SJSA1 (cell line): ENCODE data around the gene COL6A1. TPM values are rescaled to one million over a fixed set of nuclear protein-coding genes. Genes with fewer than 3 reads are reported as not detected.

ENCODE experiments used
- DNase-seq, 2 experiments: peaks; one replicate each; pipeline ENCODE4 v3.0.0-alpha.2; 2015 to 2020; ENCODE audit warnings: low spot score in 2 of 2, low read depth in 1 of 2
- H3K27ac ChIP-seq: fragments of 250-450 bp; sonication (Bioruptor Pico); 2 replicates; pipeline ENCODE4 v1.5.1; 2020; ENCODE audit warnings: mild to moderate bottlenecking, moderate library complexity
- H3K27me3 ChIP-seq: fragments of 250-450 bp; sonication (Bioruptor Pico); replicated peaks from 2 replicates; pipeline ENCODE4 v1.5.1; 2020; ENCODE audit warnings: mild to moderate bottlenecking, moderate library complexity
- H3K36me3 ChIP-seq: fragments of 250-450 bp; sonication (Bioruptor Pico); 2 replicates; pipeline ENCODE4 v1.5.1; 2020; ENCODE audit warnings: mild to moderate bottlenecking
- H3K4me1 ChIP-seq: fragments of 250-450 bp; sonication (Bioruptor Pico); replicated peaks from 2 replicates; pipeline ENCODE4 v1.6.1; 2021; ENCODE audit warnings: mild to moderate bottlenecking
- H3K4me3 ChIP-seq: fragments of 250-450 bp; sonication (Bioruptor Pico); 2 replicates; pipeline ENCODE4 v1.5.1; 2020; ENCODE audit warnings: mild to moderate bottlenecking
- H3K9me3 ChIP-seq: fragments of 250-450 bp; sonication (Bioruptor Pico); replicated peaks from 2 replicates; pipeline ENCODE4 v1.5.1; 2020; ENCODE audit warnings: mild to moderate bottlenecking
- total RNA-seq: library from RNA; depleted of rRNA; stranded (reverse); fragments of >200 nt; shearing (Covaris generic); gene quantifications from 2 replicates; pipeline ENCODE4 v1.2.3, GENCODE V29; 2014; rRNA removed

Gene COL6A1
- 108 and 149 TPM in 2 replicates for total RNA-seq

- Histone ChIP-seq H3K4me1 (peaks cover 40% of the 10 kb centered on the region), H3K9me3 (no peaks in the 10 kb centered on the region), H3K27me3 (no peaks in the 10 kb centered on the region), H3K36me3 (peaks cover 37% of the 10 kb centered on the region), H3K27ac (peak within 1 kb of the TSS; percentile 66), H3K4me3 (peak within 1 kb of the TSS; percentile 60)
- DNase-seq: peak; percentile 89
Observed at GRCh38 chr21:45981151-45982091, at the start of gene COL6A1. COL6A1 (plus strand) TSS chr21:45981770; CDS start chr21:45981851, 81 bp downstream.

GRCh38 chr21:45932922-45933502 lies 48.6 kb upstream of the COL6A1 start:
- Histone ChIP-seq H3K27me3 (no peaks in the 10 kb centered on the region), H3K27ac (no peak overlapping the region), H3K4me3 (no peak overlapping the region), H3K4me1 (no peaks in the 10 kb centered on the region), H3K9me3 (no peaks in the 10 kb centered on the region), H3K36me3 (no peaks in the 10 kb centered on the region)
- no peak for DNase-seq

- no peak for DNase-seq
- Histone ChIP-seq H3K4me1 (no peaks in the 10 kb centered on the region), H3K27ac (no peak overlapping the region), H3K36me3 (no peaks in the 10 kb centered on the region), H3K9me3 (no peaks in the 10 kb centered on the region), H3K4me3 (no peak overlapping the region), H3K27me3 (no peaks in the 10 kb centered on the region)
Observed at GRCh38 chr21:45934085-45934484, 47.5 kb upstream of the COL6A1 start.

GRCh38 chr21:45934554-45934953 lies 47.0 kb upstream of the COL6A1 start:
- H3K9me3 ChIP-seq: no peaks in the 10 kb centered on the region
- no peak for DNase-seq
- no peaks in the 10 kb centered on the region for H3K4me1 ChIP-seq
- no peak overlapping the region for H3K27ac ChIP-seq
- H3K36me3 ChIP-seq: no peaks in the 10 kb centered on the region
- no peaks in the 10 kb centered on the region for H3K27me3 ChIP-seq
- no peak overlapping the region for H3K4me3 ChIP-seq

- DNase-seq: no peak
- no peaks in the 10 kb centered on the region for H3K4me1 ChIP-seq
Observed at GRCh38 chr21:45935628-45936027, 45.9 kb upstream of the COL6A1 start.

GRCh38 chr21:45937721-45938452 lies 43.7 kb upstream of the COL6A1 start:
- no peaks in the 10 kb centered on the region for H3K9me3 ChIP-seq
- no peak overlapping the region for H3K27ac ChIP-seq
- H3K4me1 ChIP-seq: no peaks in the 10 kb centered on the region
- H3K4me3 ChIP-seq: no peak overlapping the region
- DNase-seq: no peak
- no peaks in the 10 kb centered on the region for H3K27me3 ChIP-seq
- no peaks in the 10 kb centered on the region for H3K36me3 ChIP-seq

More at GRCh38 chr21:45935628-45936027, 45.9 kb upstream of the COL6A1 start:
- Histone ChIP-seq H3K27me3 (no peaks in the 10 kb centered on the region), H3K27ac (no peak overlapping the region), H3K36me3 (no peaks in the 10 kb centered on the region), H3K9me3 (no peaks in the 10 kb centered on the region), H3K4me3 (no peak overlapping the region)

GRCh38 chr21:45938453-45938755 lies 43.2 kb upstream of the COL6A1 start:
- no peak for DNase-seq
- Histone ChIP-seq H3K27ac (no peak overlapping the region), H3K4me1 (no peaks in the 10 kb centered on the region), H3K36me3 (no peaks in the 10 kb centered on the region), H3K4me3 (no peak overlapping the region), H3K9me3 (no peaks in the 10 kb centered on the region), H3K27me3 (no peaks in the 10 kb centered on the region)

GRCh38 chr21:45938811-45939520 lies 42.6 kb upstream of the COL6A1 start:
- DNase-seq: no peak
- no peak overlapping the region for H3K27ac ChIP-seq
- H3K9me3 ChIP-seq: no peaks in the 10 kb centered on the region
- no peaks in the 10 kb centered on the region for H3K27me3 ChIP-seq
- no peak overlapping the region for H3K4me3 ChIP-seq
- H3K4me1 ChIP-seq: no peaks in the 10 kb centered on the region
- no peaks in the 10 kb centered on the region for H3K36me3 ChIP-seq

GRCh38 chr21:45939521-45940045 lies 42.0 kb upstream of the COL6A1 start:
- no peaks in the 10 kb centered on the region for H3K9me3 ChIP-seq
- DNase-seq: no peak
- no peaks in the 10 kb centered on the region for H3K27me3 ChIP-seq
- no peaks in the 10 kb centered on the region for H3K36me3 ChIP-seq
- H3K4me1 ChIP-seq: no peaks in the 10 kb centered on the region
- no peak overlapping the region for H3K4me3 ChIP-seq
- H3K27ac ChIP-seq: no peak overlapping the region

- H3K9me3 ChIP-seq: no peaks in the 10 kb centered on the region
- H3K4me1 ChIP-seq: no peaks in the 10 kb centered on the region
- H3K4me3 ChIP-seq: no peak overlapping the region
Observed at GRCh38 chr21:45940091-45940490, 41.5 kb upstream of the COL6A1 start.

GRCh38 chr21:45940621-45941337 lies 40.8 kb upstream of the COL6A1 start:
- Histone ChIP-seq H3K27ac (no peak overlapping the region), H3K4me3 (no peak overlapping the region), H3K27me3 (no peaks in the 10 kb centered on the region), H3K9me3 (no peaks in the 10 kb centered on the region), H3K36me3 (no peaks in the 10 kb centered on the region), H3K4me1 (no peaks in the 10 kb centered on the region)
- no peak for DNase-seq

More at GRCh38 chr21:45940091-45940490, 41.5 kb upstream of the COL6A1 start:
- DNase-seq: no peak
- Histone ChIP-seq H3K36me3 (no peaks in the 10 kb centered on the region), H3K27me3 (no peaks in the 10 kb centered on the region), H3K27ac (no peak overlapping the region)

- no peaks in the 10 kb centered on the region for H3K27me3 ChIP-seq
- no peaks in the 10 kb centered on the region for H3K36me3 ChIP-seq
- no peak overlapping the region for H3K27ac ChIP-seq
- no peak for DNase-seq
- H3K4me3 ChIP-seq: no peak overlapping the region
- no peaks in the 10 kb centered on the region for H3K9me3 ChIP-seq
- H3K4me1 ChIP-seq: no peaks in the 10 kb centered on the region
Observed at GRCh38 chr21:45941338-45941710, 40.2 kb upstream of the COL6A1 start.
